Measurements from ENCODE around the gene ARHGAP12. TPM values are rescaled to one million over a fixed set of nuclear protein-coding genes. Genes with fewer than 3 reads are reported as not detected.

ARHGAP12 gene
- polyA plus RNA-seq, 1 donor from 2014 or later = 62.6 TPM

DNA sequence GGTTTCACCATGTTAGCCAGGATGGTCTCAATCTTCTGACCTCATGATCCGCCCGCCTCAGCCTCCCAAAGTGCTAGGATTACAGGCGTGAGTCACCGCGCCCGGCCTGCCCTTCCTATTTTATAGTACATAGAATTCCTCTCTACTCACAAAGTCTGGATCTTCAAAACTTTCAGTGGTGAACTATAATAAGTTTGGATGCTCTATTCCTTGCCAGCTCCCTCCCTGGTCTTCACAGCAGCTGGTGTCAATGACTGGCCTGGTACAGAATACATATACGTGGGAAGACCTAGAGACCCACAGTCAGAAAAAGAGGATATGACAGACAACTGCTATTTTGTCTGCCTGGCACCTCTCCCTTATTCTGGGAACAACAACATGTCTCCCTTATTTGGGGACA lies 40.8 kb downstream of the ARHGAP12 start:
- Histone ChIP-seq H3K27ac (ENCODE audit: low read length) (no peak overlapping the region), H3K79me2 (replicated peaks; ENCODE audit: insufficient read depth, low read length) (peaks cover 28% of the 10 kb centered on the region), H2AFZ (ENCODE audit: low read depth, low read length) (no peak overlapping the region), H3K9me3 (ENCODE audit: low read length) (no peaks in the 10 kb centered on the region), H3K9me2 (ENCODE audit: insufficient read depth, low read length) (no peaks in the 10 kb centered on the region), H3K4me2 (ENCODE audit: low read length) (no peak overlapping the region), H3F3A (ENCODE audit: insufficient read depth, low read length, poor library complexity, severe bottlenecking) (no peaks in the 10 kb centered on the region), H3K4me3 (ENCODE audit: low read length) (no peak overlapping the region), H3K27me3 (ENCODE audit: insufficient read depth, low read depth, low read length) (no peaks in the 10 kb centered on the region), H4K20me1 (ENCODE audit: insufficient read depth) (no peaks in the 10 kb centered on the region), H3K36me3 (ENCODE audit: insufficient read depth, low read length) (no peaks in the 10 kb centered on the region), H3K9ac (ENCODE audit: low read length) (no peak overlapping the region)
- TF ChIP-seq POLR2AphosphoS5 (IDR thresholded peaks at IDR 0.05) (no peak), MXI1 (conservative IDR thresholded peaks at IDR 0.05; ENCODE audit: poor library complexity, severe bottlenecking) (no peak), EP300 (conservative IDR thresholded peaks at IDR 0.05; ENCODE audit: poor library complexity, severe bottlenecking) (no peak), SMC3 (conservative IDR thresholded peaks at IDR 0.05; ENCODE audit: poor library complexity) (no peak), TAF1 (IDR thresholded peaks at IDR 0.05; ENCODE audit: low read depth) (no peak), EZH2 (IDR thresholded peaks at IDR 0.05; ENCODE audit: borderline replicate concordance, insufficient read depth, low read length, poor library complexity, severe bottlenecking) (no peak), RAD21 (conservative IDR thresholded peaks at IDR 0.05) (no peak)
- TF ChIP-seq, protein P1, sequence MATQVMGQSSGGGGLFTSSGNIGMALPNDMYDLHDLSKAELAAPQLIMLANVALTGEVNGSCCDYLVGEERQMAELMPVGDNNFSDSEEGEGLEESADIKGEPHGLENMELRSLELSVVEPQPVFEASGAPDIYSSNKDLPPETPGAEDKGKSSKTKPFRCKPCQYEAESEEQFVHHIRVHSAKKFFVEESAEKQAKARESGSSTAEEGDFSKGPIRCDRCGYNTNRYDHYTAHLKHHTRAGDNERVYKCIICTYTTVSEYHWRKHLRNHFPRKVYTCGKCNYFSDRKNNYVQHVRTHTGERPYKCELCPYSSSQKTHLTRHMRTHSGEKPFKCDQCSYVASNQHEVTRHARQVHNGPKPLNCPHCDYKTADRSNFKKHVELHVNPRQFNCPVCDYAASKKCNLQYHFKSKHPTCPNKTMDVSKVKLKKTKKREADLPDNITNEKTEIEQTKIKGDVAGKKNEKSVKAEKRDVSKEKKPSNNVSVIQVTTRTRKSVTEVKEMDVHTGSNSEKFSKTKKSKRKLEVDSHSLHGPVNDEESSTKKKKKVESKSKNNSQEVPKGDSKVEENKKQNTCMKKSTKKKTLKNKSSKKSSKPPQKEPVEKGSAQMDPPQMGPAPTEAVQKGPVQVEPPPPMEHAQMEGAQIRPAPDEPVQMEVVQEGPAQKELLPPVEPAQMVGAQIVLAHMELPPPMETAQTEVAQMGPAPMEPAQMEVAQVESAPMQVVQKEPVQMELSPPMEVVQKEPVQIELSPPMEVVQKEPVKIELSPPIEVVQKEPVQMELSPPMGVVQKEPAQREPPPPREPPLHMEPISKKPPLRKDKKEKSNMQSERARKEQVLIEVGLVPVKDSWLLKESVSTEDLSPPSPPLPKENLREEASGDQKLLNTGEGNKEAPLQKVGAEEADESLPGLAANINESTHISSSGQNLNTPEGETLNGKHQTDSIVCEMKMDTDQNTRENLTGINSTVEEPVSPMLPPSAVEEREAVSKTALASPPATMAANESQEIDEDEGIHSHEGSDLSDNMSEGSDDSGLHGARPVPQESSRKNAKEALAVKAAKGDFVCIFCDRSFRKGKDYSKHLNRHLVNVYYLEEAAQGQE (IDR thresholded peaks at IDR 0.05; ENCODE audit: borderline replicate concordance) = no peak
- TF ChIP-seq, protein P2, sequence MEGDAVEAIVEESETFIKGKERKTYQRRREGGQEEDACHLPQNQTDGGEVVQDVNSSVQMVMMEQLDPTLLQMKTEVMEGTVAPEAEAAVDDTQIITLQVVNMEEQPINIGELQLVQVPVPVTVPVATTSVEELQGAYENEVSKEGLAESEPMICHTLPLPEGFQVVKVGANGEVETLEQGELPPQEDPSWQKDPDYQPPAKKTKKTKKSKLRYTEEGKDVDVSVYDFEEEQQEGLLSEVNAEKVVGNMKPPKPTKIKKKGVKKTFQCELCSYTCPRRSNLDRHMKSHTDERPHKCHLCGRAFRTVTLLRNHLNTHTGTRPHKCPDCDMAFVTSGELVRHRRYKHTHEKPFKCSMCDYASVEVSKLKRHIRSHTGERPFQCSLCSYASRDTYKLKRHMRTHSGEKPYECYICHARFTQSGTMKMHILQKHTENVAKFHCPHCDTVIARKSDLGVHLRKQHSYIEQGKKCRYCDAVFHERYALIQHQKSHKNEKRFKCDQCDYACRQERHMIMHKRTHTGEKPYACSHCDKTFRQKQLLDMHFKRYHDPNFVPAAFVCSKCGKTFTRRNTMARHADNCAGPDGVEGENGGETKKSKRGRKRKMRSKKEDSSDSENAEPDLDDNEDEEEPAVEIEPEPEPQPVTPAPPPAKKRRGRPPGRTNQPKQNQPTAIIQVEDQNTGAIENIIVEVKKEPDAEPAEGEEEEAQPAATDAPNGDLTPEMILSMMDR (IDR thresholded peaks at IDR 0.05; ENCODE audit: poor library complexity, severe bottlenecking) = no peak

DNA sequence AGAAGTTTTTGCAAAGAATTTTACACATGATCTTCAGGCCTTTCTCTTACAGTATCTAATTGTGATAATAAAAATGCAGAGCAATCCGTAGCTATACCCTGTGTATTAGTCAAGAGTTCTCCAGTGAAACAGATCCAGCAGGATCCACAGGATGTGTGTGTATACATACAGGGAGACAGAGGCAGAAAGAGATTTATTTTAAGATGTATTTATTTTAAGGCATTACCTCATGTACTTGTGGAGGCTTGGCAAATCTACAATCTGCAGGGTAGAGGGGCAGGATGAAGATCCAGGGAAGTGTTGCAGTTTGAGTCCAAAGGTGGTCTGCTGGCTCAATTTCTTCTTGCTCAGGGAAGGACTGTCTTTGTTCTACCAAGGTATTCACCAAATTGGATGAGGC lies 41.7 kb downstream of the ARHGAP12 start:
- Histone ChIP-seq H2AFZ (ENCODE audit: low read depth, low read length) (no peak overlapping the region), H3K27ac (ENCODE audit: low read length) (no peak overlapping the region), H3F3A (ENCODE audit: insufficient read depth, low read length, poor library complexity, severe bottlenecking) (no peaks in the 10 kb centered on the region), H3K79me2 (replicated peaks; ENCODE audit: insufficient read depth, low read length) (peaks cover 28% of the 10 kb centered on the region), H4K20me1 (ENCODE audit: insufficient read depth) (no peaks in the 10 kb centered on the region), H3K9ac (ENCODE audit: low read length) (no peak overlapping the region), H3K4me2 (ENCODE audit: low read length) (no peak overlapping the region), H3K9me2 (ENCODE audit: insufficient read depth, low read length) (no peaks in the 10 kb centered on the region), H3K9me3 (ENCODE audit: low read length) (no peaks in the 10 kb centered on the region), H3K4me3 (ENCODE audit: low read length) (no peak overlapping the region), H3K36me3 (ENCODE audit: insufficient read depth, low read length) (no peaks in the 10 kb centered on the region), H3K27me3 (ENCODE audit: insufficient read depth, low read depth, low read length) (no peaks in the 10 kb centered on the region)
- TF ChIP-seq POLR2AphosphoS5 (IDR thresholded peaks at IDR 0.05) (no peak), EZH2 (IDR thresholded peaks at IDR 0.05; ENCODE audit: borderline replicate concordance, insufficient read depth, low read length, poor library complexity, severe bottlenecking) (no peak), MXI1 (conservative IDR thresholded peaks at IDR 0.05; ENCODE audit: poor library complexity, severe bottlenecking) (no peak)
- TF ChIP-seq, protein P2 (IDR thresholded peaks at IDR 0.05; ENCODE audit: poor library complexity, severe bottlenecking) = no peak

Measured in neural cell (in vitro differentiated cells).